ENCODE results near the gene CHD6. TPM values are rescaled to one million over a fixed set of nuclear protein-coding genes. Genes with fewer than 3 reads are reported as not detected.

Gene CHD6
- total and polyA plus RNA-seq, 2 of the 13 experiments (the other 11 are each of a cell fraction or from before 2014, with no cell fraction given) = 14.4 to 52.0 TPM

DNA sequence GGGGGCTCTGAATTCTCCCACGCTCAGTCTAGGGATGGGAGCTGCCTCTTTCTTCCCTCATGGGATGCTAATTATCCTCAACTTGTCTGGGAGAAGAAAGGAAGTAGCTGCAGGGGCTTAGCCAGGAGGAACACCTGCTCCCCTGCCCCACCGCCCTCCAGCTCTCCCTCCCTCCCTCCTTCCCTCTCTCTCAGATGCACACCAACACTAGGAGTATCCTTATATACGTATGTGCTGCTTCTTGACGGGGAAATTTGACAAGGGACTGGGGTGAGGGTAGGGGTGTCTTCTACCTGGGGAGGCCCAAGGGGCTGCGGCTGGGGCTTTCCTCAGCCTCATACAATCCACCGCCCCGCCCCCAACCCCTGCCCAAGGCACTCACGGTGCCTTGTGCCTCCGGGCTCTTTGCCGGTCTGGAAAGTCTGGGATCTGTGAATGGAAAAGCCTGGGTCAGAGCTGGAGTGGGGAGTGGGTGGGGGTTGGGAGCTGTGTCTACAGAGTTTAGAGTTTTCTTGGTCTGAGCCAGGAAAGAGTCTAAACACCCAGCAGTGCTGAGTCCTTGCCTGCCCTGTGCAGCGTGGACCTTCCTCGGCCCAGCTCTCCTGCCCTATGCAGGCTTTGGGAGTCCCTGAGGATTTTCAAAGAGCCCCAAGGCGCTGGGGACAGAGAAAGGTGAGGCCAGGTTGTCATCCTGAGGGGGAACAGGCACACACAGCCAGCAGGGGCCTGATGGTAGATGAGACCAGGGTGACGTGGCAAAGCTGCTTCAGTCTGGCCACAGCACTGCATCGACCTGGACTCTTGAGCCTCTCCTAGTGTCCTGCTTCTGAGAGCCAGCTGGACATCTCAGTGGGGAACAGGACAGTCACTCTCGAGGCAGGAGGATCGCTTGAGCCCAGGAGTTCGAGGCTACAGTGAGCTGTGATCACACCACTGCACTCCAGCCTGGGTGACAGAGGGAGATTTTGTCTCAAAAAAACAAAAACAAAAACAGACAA lies 222.2 kb downstream of the CHD6 start (continued):
- TF ChIP-seq, protein P1, sequence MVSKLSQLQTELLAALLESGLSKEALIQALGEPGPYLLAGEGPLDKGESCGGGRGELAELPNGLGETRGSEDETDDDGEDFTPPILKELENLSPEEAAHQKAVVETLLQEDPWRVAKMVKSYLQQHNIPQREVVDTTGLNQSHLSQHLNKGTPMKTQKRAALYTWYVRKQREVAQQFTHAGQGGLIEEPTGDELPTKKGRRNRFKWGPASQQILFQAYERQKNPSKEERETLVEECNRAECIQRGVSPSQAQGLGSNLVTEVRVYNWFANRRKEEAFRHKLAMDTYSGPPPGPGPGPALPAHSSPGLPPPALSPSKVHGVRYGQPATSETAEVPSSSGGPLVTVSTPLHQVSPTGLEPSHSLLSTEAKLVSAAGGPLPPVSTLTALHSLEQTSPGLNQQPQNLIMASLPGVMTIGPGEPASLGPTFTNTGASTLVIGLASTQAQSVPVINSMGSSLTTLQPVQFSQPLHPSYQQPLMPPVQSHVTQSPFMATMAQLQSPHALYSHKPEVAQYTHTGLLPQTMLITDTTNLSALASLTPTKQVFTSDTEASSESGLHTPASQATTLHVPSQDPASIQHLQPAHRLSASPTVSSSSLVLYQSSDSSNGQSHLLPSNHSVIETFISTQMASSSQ (IDR thresholded peaks at IDR 0.05; ENCODE audit: low read depth) = no peak
- TF ChIP-seq, protein P1 (CRISPR knock-in tag; IDR thresholded peaks at IDR 0.05; ENCODE audit: borderline replicate concordance) = no peak
- no peak for TF ChIP-seq PPARG (CRISPR knock-in tag; conservative IDR thresholded peaks at IDR 0.05)
- no peak for TF ChIP-seq HIVEP1 (CRISPR knock-in tag; IDR thresholded peaks at IDR 0.05)
- TF ChIP-seq TCF7L2 (IDR thresholded peaks at IDR 0.05; ENCODE audit: low read depth, low read length) = no peak
- TF ChIP-seq KLF9 (CRISPR knock-in tag; IDR thresholded peaks at IDR 0.05; ENCODE audit: low read depth) = no peak
- no peak for TF ChIP-seq GLI4 (CRISPR knock-in tag; IDR thresholded peaks at IDR 0.05; ENCODE audit: borderline replicate concordance)
- no peak for TF ChIP-seq BORCS8-MEF2B (CRISPR knock-in tag; IDR thresholded peaks at IDR 0.05)
- no peak for TF ChIP-seq RARG (CRISPR knock-in tag; IDR thresholded peaks at IDR 0.05; ENCODE audit: low read depth)
- TF ChIP-seq IKZF1 (IDR thresholded peaks at IDR 0.05) = no peak
- TF ChIP-seq, protein P2, sequence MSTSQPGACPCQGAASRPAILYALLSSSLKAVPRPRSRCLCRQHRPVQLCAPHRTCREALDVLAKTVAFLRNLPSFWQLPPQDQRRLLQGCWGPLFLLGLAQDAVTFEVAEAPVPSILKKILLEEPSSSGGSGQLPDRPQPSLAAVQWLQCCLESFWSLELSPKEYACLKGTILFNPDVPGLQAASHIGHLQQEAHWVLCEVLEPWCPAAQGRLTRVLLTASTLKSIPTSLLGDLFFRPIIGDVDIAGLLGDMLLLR (CRISPR knock-in tag; IDR thresholded peaks at IDR 0.05) = no peak
- TF ChIP-seq SMC3 (IDR thresholded peaks at IDR 0.05; ENCODE audit: low read length) = 0 out of 2 replicates have a peak, but pooled peaks have one; percentile 21
- TF ChIP-seq MIXL1 (CRISPR knock-in tag; IDR thresholded peaks at IDR 0.05) = 0 out of 2 replicates have a peak, but pooled peaks have one; percentile 39
- no peak for TF ChIP-seq ZNF841 (CRISPR knock-in tag; IDR thresholded peaks at IDR 0.05; ENCODE audit: borderline replicate concordance)
- TF ChIP-seq, protein P3, sequence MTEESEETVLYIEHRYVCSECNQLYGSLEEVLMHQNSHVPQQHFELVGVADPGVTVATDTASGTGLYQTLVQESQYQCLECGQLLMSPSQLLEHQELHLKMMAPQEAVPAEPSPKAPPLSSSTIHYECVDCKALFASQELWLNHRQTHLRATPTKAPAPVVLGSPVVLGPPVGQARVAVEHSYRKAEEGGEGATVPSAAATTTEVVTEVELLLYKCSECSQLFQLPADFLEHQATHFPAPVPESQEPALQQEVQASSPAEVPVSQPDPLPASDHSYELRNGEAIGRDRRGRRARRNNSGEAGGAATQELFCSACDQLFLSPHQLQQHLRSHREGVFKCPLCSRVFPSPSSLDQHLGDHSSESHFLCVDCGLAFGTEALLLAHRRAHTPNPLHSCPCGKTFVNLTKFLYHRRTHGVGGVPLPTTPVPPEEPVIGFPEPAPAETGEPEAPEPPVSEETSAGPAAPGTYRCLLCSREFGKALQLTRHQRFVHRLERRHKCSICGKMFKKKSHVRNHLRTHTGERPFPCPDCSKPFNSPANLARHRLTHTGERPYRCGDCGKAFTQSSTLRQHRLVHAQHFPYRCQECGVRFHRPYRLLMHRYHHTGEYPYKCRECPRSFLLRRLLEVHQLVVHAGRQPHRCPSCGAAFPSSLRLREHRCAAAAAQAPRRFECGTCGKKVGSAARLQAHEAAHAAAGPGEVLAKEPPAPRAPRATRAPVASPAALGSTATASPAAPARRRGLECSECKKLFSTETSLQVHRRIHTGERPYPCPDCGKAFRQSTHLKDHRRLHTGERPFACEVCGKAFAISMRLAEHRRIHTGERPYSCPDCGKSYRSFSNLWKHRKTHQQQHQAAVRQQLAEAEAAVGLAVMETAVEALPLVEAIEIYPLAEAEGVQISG (CRISPR knock-in tag; IDR thresholded peaks at IDR 0.05) = peak; percentile 48

All from HepG2 (cell line).